ENCODE measurements around the gene TRPC6. TPM values are rescaled to one million over a fixed set of nuclear protein-coding genes. Genes with fewer than 3 reads are reported as not detected.

The TRPC6 gene
- polyA plus RNA-seq, 1 donor from 2014 or later, result 0.11 TPM

GRCh38 chr11:101487775-101488174 lies 96.0 kb downstream of the TRPC6 start:
- no peak overlapping the region for H3K27ac ChIP-seq (ENCODE audit: low read length)

DNA sequence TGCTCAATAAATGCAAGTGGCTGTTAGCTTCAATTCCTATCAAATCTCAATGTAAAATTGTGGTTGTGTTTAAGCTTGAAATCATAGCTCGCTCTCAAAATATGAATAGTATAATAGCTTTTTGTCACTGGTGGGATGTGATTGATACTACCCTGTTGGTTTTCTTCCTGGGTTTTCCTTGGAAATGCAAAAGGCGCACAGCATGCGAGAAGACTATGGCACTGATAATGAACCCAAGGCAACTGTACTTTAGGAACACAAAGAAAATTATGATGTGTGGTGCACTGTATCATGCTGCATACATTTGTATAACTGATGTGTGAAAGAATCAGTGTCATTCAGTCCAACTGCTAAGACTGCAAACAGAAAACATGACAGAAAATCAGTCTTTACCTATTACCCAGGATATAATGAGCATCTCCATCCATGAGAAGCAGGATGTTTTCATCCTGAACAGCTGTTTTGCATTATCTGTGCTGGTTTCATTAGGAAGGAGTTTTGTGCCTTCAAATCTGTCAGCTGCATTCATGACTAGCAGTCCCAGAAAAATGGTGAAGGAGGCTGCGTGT lies 101.2 kb downstream of the TRPC6 start:
- peak overlapping the region; percentile 15 for H3K27ac ChIP-seq (ENCODE audit: low read length)
- H3K9me3 ChIP-seq (ENCODE audit: low read length), result no peaks in the 10 kb centered on the region
- no peaks in the 10 kb centered on the region for H3K27me3 ChIP-seq (ENCODE audit: insufficient read depth, low read depth, low read length)
- H2AFZ ChIP-seq (ENCODE audit: low read depth, low read length), result no peak overlapping the region
- no peak overlapping the region for H3K4me3 ChIP-seq (ENCODE audit: low read length)
- H3F3A ChIP-seq (ENCODE audit: insufficient read depth, low read length, poor library complexity, severe bottlenecking), result no peaks in the 10 kb centered on the region
- no peaks in the 10 kb centered on the region for H3K36me3 ChIP-seq (ENCODE audit: insufficient read depth, low read length)
- no peaks in the 10 kb centered on the region for H3K9me2 ChIP-seq (ENCODE audit: insufficient read depth, low read length)
- H3K9ac ChIP-seq (ENCODE audit: low read length), result no peak overlapping the region
- H3K79me2 ChIP-seq (replicated peaks; ENCODE audit: insufficient read depth, low read length), result no peaks in the 10 kb centered on the region
- H3K4me2 ChIP-seq (ENCODE audit: low read length), result no peak overlapping the region
- TF ChIP-seq EZH2 (IDR thresholded peaks at IDR 0.05; ENCODE audit: borderline replicate concordance, insufficient read depth, low read length, poor library complexity, severe bottlenecking) (no peak), EP300 (conservative IDR thresholded peaks at IDR 0.05; ENCODE audit: poor library complexity, severe bottlenecking) (peak; percentile 93), POLR2AphosphoS5 (IDR thresholded peaks at IDR 0.05) (peak; percentile 80)
- TF ChIP-seq, protein P1, sequence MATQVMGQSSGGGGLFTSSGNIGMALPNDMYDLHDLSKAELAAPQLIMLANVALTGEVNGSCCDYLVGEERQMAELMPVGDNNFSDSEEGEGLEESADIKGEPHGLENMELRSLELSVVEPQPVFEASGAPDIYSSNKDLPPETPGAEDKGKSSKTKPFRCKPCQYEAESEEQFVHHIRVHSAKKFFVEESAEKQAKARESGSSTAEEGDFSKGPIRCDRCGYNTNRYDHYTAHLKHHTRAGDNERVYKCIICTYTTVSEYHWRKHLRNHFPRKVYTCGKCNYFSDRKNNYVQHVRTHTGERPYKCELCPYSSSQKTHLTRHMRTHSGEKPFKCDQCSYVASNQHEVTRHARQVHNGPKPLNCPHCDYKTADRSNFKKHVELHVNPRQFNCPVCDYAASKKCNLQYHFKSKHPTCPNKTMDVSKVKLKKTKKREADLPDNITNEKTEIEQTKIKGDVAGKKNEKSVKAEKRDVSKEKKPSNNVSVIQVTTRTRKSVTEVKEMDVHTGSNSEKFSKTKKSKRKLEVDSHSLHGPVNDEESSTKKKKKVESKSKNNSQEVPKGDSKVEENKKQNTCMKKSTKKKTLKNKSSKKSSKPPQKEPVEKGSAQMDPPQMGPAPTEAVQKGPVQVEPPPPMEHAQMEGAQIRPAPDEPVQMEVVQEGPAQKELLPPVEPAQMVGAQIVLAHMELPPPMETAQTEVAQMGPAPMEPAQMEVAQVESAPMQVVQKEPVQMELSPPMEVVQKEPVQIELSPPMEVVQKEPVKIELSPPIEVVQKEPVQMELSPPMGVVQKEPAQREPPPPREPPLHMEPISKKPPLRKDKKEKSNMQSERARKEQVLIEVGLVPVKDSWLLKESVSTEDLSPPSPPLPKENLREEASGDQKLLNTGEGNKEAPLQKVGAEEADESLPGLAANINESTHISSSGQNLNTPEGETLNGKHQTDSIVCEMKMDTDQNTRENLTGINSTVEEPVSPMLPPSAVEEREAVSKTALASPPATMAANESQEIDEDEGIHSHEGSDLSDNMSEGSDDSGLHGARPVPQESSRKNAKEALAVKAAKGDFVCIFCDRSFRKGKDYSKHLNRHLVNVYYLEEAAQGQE (IDR thresholded peaks at IDR 0.05; ENCODE audit: borderline replicate concordance), result peak; percentile 99
- H4K20me1 ChIP-seq (ENCODE audit: insufficient read depth), result no peaks in the 10 kb centered on the region

More at GRCh38 chr11:101487775-101488174, 96.0 kb downstream of the TRPC6 start:
- no peak for TF ChIP-seq SMC3 (conservative IDR thresholded peaks at IDR 0.05; ENCODE audit: poor library complexity)
- no peak overlapping the region for H2AFZ ChIP-seq (ENCODE audit: low read depth, low read length)
- no peaks in the 10 kb centered on the region for H3K27me3 ChIP-seq (ENCODE audit: insufficient read depth, low read depth, low read length)
- H3K9me3 ChIP-seq (ENCODE audit: low read length), result no peaks in the 10 kb centered on the region
- no peaks in the 10 kb centered on the region for H4K20me1 ChIP-seq (ENCODE audit: insufficient read depth)
- no peak overlapping the region for H3K4me2 ChIP-seq (ENCODE audit: low read length)
- no peaks in the 10 kb centered on the region for H3K79me2 ChIP-seq (replicated peaks; ENCODE audit: insufficient read depth, low read length)
- no peak overlapping the region for H3K9ac ChIP-seq (ENCODE audit: low read length)
- no peaks in the 10 kb centered on the region for H3K36me3 ChIP-seq (ENCODE audit: insufficient read depth, low read length)
- no peaks in the 10 kb centered on the region for H3K9me2 ChIP-seq (ENCODE audit: insufficient read depth, low read length)
- no peak overlapping the region for H3K4me3 ChIP-seq (ENCODE audit: low read length)
- no peaks in the 10 kb centered on the region for H3F3A ChIP-seq (ENCODE audit: insufficient read depth, low read length, poor library complexity, severe bottlenecking)

DNA sequence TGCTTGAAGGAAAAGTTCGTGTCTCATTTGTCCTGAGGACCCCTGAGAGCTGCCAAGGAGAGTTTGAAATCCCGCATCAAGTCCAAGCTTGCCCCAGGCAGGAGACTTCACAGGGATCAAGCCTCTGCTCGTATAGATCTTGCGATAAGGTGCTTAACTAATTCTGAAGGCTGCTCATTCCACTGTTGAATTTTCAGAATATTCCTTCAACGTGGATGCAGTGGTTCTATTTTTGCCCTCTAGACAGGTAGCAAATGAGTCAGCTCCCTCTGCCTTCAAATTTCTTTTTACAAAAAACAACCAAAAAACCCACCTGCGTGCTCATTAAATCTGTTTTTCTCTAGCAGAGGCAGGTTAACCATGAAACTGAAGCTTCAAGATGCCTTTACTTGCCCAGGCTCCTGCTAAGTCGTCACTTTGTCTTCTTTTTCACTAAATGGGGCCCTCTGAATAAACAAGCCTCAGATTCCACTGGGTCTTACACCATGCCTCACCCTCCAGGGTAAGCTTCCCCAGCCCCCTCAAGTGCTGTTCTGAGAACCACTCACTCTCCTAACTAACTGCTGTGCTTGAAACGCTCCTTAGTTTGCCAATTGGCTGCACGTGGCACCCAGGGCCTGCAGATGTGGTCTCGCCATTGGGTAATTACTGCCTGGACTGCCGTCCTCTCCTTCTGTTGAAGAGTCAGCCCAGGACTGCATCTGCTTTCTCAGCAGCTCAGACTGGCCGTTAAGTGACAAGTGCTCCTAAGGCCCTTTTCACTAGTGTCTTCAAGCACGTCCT lies 105.0 kb downstream of the TRPC6 start:
- H3K4me3 ChIP-seq (ENCODE audit: low read length), result no peak overlapping the region
- no peaks in the 10 kb centered on the region for H3K27me3 ChIP-seq (ENCODE audit: insufficient read depth, low read depth, low read length)
- no peaks in the 10 kb centered on the region for H3K9me3 ChIP-seq (ENCODE audit: low read length)
- H4K20me1 ChIP-seq (ENCODE audit: insufficient read depth), result no peaks in the 10 kb centered on the region
- no peaks in the 10 kb centered on the region for H3K79me2 ChIP-seq (replicated peaks; ENCODE audit: insufficient read depth, low read length)
- no peaks in the 10 kb centered on the region for H3F3A ChIP-seq (ENCODE audit: insufficient read depth, low read length, poor library complexity, severe bottlenecking)
- no peaks in the 10 kb centered on the region for H3K36me3 ChIP-seq (ENCODE audit: insufficient read depth, low read length)
- H3K9me2 ChIP-seq (ENCODE audit: insufficient read depth, low read length), result no peaks in the 10 kb centered on the region
- no peak overlapping the region for H3K9ac ChIP-seq (ENCODE audit: low read length)
- no peak overlapping the region for H3K4me2 ChIP-seq (ENCODE audit: low read length)
- no peak overlapping the region for H3K27ac ChIP-seq (ENCODE audit: low read length)
- H2AFZ ChIP-seq (ENCODE audit: low read depth, low read length), result no peak overlapping the region
- TF ChIP-seq EP300 (conservative IDR thresholded peaks at IDR 0.05; ENCODE audit: poor library complexity, severe bottlenecking), result no peak
- TF ChIP-seq EZH2 (IDR thresholded peaks at IDR 0.05; ENCODE audit: borderline replicate concordance, insufficient read depth, low read length, poor library complexity, severe bottlenecking), result no peak
- TF ChIP-seq, protein P1 (IDR thresholded peaks at IDR 0.05; ENCODE audit: borderline replicate concordance), result no peak
- no peak for TF ChIP-seq RAD21 (conservative IDR thresholded peaks at IDR 0.05)
- TF ChIP-seq TAF1 (IDR thresholded peaks at IDR 0.05; ENCODE audit: low read depth), result no peak
- no peak for TF ChIP-seq MXI1 (conservative IDR thresholded peaks at IDR 0.05; ENCODE audit: poor library complexity, severe bottlenecking)
- TF ChIP-seq, protein P2, sequence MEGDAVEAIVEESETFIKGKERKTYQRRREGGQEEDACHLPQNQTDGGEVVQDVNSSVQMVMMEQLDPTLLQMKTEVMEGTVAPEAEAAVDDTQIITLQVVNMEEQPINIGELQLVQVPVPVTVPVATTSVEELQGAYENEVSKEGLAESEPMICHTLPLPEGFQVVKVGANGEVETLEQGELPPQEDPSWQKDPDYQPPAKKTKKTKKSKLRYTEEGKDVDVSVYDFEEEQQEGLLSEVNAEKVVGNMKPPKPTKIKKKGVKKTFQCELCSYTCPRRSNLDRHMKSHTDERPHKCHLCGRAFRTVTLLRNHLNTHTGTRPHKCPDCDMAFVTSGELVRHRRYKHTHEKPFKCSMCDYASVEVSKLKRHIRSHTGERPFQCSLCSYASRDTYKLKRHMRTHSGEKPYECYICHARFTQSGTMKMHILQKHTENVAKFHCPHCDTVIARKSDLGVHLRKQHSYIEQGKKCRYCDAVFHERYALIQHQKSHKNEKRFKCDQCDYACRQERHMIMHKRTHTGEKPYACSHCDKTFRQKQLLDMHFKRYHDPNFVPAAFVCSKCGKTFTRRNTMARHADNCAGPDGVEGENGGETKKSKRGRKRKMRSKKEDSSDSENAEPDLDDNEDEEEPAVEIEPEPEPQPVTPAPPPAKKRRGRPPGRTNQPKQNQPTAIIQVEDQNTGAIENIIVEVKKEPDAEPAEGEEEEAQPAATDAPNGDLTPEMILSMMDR (IDR thresholded peaks at IDR 0.05; ENCODE audit: poor library complexity, severe bottlenecking), result no peak
- no peak for TF ChIP-seq POLR2AphosphoS5 (IDR thresholded peaks at IDR 0.05)
- no peak for TF ChIP-seq SMC3 (conservative IDR thresholded peaks at IDR 0.05; ENCODE audit: poor library complexity)
